ENCODE measurements around the gene RRP15.

Gene RRP15

GRCh38 chr1:218342091-218342490 is 57.0 kb downstream of the RRP15 start:
- DNase-seq = no peak

DNA sequence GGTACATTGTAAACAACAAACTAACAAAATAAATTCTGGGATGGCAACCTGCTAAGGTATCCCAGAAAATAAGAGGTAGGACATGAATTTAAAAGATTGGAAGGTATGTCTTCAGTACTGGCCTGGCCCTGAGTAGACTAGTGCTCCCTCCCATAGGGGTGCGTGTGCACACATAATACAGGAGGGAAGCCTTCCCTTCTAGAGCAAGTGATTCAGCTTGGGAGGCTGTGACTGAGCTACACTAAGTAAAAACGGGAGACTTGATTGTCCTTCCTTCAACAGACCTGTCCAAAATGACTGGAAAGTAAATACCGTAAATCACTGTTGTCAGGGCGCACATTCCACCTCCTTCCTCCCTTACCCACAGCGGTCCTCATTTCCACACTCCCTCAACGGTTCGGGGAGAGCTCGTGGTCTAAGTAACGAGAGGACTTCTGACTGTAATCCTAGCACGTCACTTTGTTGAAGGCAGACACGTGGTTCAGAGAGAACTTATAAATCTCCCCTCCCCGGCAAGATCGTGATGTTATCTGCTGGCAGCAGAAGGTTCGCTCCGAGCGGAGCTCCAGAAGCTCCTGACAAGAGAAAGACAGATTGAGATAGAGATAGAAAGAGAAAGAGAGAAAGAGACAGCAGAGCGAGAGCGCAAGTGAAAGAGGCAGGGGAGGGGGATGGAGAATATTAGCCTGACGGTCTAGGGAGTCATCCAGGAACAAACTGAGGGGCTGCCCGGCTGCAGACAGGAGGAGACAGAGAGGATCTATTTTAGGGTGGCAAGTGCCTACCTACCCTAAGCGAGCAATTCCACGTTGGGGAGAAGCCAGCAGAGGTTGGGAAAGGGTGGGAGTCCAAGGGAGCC is 60.0 kb downstream of the RRP15 start, which contains the start of gene TGFB2:
Gene TGFB2, plus strand, starts transcription at position 523 of the 859 bp plus-strand sequence. CDS start 1,366 bp downstream, outside the sequence.
- DNase-seq = no peak

- peak; percentile 35 for DNase-seq
Measured at GRCh38 chr1:218345673-218346390, 60.7 kb downstream of the RRP15 start.

DNA sequence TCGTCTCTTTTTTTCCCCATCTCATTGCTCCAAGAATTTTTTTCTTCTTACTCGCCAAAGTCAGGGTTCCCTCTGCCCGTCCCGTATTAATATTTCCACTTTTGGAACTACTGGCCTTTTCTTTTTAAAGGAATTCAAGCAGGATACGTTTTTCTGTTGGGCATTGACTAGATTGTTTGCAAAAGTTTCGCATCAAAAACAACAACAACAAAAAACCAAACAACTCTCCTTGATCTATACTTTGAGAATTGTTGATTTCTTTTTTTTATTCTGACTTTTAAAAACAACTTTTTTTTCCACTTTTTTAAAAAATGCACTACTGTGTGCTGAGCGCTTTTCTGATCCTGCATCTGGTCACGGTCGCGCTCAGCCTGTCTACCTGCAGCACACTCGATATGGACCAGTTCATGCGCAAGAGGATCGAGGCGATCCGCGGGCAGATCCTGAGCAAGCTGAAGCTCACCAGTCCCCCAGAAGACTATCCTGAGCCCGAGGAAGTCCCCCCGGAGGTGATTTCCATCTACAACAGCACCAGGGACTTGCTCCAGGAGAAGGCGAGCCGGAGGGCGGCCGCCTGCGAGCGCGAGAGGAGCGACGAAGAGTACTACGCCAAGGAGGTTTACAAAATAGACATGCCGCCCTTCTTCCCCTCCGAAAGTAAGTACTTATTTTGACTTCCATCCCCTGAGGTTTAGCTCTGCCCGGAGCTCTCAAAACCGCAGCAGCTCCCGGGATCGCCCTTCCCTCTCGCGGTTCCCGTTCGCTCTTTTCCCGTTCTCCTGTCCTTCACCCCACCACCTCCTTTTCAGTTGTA is 61.5 kb downstream of the RRP15 start:
- no peak for DNase-seq

DNA sequence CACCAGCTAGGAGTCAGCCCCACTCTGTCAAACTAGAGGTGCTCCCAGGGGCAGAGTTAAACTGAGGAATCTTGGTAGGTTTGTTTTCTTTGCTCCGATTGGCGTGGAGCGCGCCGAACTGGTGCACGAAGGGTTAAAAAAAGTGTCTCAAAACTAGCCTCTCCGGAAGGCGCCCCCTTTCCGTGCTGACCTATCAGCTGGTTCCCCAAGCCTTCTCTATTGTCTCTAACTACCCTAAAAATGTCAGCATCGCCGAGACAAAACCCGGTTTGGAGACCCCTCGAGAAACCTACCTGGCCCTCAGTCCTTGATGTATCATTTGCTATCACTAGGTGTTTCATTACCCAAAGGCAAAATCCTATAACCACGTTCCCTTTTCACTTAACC is 62.2 kb downstream of the RRP15 start:
- DNase-seq = no peak

DNA sequence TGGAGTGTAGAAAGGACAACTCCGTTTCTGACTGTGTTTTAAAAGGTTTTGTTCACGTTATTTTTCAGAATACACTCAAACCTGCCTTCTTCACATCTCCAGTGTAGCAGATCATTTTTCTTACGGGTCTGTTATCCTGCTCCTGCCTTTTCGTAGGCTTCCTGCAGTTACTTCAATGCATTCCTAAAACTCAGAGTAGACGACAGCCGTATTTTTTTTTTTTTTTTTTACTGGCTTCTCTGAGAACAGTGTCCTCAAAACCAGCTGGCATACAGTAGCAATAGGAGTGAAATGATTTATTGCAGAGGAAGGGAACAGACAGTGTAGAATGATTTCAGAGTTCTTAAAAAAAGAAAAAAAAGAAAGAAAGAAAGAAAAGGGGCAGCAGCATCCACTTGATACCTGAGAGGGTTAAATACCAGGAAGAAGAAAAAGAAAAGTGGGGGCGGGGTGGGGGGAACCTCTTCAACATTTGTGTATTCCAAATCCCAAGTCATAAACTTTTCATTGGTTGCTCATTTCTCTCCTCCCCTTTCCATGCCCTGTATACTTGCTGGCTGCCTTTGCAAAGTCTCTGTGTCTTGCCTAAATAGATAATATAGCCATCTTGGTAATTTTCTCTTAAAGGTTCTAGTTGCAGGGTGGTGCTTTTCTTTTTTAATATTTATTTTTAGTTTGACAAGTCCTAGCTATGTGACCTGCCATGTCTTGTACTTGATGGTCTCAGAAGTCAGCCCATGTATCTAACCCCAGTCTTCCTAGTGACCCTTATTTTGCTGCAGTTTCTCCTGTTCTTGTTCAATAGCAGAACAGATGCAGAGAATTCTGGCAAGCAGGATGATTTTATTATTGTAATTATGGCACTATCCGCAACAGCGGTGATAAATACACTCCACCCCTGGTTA is 62.9 kb downstream of the RRP15 start:
- DNase-seq = no peak

- DNase-seq = no peak
Measured at GRCh38 chr1:218348628-218349071, 63.6 kb downstream of the RRP15 start.

- no peak for DNase-seq
Measured at GRCh38 chr1:218349348-218350034, 64.4 kb downstream of the RRP15 start.

GRCh38 chr1:218350035-218350525 is 65.0 kb downstream of the RRP15 start:
- DNase-seq = no peak

GRCh38 chr1:218350801-218351266 is 65.7 kb downstream of the RRP15 start:
- DNase-seq = no peak

DNA sequence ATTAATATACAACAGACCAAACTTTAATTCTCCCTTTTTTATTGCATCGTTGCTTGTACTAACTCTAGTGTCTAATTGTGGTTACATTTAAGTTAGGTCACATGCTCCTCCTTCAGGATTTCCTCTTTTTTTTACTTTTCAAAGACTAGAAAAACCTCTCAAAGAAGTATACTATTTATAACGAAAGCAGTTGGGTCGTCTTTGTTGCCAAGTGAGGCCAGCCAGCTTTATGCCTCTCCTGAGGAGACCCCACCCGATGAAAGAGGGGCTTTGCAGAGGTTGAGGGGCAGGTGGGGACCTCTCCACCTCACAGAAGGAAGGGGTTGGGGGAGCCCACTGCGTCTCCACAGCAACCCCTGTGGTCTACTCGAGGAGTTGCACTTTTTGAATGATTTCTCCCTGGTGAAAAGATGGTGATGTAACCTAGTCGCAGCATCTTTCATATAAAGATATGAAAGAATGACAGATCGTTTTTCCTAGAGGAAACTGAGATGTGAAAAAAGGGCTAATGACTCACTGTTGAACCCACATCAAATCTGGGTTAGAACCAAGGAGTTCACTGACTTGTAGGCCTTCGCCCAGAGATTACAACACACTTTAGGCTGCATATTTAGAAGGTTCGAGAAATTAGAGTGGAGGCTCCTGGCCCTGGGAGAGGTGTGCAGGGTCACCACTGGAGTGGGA is 66.4 kb downstream of the RRP15 start:
- peak; percentile 17 for DNase-seq

DNA sequence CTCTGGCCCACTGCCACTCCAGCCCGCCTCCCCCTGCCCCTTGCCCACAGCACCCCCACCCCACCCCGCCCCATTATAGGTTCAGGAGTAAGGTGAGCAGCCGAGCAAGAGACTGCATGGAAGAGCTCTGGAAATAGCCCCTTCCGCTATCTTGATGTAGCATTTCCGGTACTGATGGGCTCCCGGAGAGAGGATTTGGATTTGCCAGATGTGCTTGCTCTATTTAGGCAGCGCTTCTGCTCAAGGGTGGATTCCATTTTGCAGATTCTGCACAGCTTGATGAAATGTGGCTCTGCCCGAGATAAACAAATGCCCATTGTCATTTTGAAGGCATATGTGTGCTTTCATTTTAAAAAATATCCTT is 67.0 kb downstream of the RRP15 start:
- no peak for DNase-seq

DNA sequence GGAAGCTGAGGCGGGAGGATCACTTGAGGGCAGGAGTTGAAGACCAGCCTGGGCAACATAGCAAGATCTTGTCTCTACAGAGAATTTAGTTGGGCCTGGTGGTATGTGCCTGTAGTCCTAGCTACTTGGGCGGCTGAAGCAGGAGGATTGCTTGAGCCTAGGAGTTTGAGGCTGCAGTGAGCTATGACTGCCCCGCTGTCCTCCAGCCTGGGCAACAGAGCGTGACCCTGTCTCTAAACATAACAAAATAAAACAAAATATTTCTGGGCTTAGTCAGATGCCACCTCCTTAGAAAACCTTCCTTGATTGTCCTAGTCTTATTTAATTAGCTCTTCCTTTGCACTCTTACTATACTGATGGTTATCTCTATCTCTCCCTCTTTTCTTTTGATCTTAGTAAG is 68.6 kb downstream of the RRP15 start:
- DNase-seq = no peak

DNA sequence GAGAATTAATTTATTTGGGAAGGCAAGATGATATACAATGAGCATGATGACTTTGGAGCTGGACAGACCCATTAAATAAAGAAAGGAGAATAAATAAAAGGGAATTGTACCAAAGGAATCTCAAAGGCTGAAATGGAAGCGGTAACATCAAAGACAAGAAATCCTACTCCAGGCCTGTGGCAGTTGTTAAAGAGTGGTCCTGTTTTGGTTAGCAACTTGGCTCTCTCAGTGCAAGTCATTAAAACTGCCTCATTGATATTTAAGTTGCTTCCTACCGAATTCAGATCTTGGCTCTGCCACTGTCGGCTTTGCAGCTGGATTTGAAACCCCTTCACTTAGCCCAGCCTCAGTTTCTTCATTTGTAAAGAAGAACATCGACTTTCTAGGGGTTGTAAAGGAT is 70.2 kb downstream of the RRP15 start:
- no peak for DNase-seq

- no peak for DNase-seq
Measured at GRCh38 chr1:218357211-218357892, 72.3 kb downstream of the RRP15 start.

DNA sequence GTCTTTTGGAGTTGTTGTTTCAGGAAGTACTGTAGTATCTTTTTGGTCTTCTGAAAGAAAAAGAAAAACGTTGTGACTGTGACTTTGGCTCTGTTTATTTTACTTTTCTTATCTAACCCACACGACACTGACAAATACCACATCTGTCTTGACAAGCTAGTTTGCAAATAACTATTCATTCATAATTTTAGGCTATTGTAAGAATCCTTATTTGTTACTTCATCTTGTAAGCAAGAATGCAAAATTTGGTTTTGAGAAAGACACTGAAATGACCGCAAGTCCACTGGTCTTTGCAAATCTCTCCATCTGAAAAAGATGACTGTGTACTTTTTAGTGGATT is 72.8 kb downstream of the RRP15 start:
- DNase-seq = no peak

DNA sequence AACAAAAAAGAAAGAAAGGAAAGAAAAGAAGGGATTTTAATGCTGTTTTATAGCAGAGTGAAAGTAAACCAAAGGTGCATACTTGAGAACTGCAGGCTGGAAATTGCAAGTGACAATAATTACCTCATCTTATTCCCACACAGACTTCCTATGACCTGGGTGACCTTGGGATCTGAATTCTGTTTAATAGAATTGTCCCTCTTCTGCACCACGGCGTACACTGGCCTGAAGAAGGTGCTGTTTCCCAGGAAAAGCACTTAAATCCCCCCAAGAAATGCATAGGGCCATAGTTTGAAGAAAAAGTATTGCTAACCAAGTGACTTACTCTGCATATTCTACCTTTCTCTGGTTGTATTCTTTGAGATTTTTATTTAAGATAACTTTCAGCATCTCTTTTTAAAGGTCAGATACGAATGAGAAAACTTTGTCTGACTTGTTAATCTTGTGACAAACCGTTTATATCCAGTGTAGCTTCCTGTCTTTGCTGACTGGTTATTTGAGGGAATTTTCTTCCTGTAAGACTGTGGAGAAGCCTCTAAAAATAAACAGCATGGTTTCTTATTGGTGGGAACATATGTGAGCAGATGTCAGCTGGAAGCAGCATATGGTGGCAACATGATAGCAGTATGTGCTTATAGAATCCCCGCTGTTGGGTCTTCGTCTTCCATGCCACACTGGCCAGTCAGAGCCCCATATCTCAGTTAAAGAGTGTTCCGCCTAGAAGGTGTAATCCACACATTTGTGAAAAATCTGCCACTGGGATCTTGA is 76.4 kb downstream of the RRP15 start:
- DNase-seq = no peak

DNA sequence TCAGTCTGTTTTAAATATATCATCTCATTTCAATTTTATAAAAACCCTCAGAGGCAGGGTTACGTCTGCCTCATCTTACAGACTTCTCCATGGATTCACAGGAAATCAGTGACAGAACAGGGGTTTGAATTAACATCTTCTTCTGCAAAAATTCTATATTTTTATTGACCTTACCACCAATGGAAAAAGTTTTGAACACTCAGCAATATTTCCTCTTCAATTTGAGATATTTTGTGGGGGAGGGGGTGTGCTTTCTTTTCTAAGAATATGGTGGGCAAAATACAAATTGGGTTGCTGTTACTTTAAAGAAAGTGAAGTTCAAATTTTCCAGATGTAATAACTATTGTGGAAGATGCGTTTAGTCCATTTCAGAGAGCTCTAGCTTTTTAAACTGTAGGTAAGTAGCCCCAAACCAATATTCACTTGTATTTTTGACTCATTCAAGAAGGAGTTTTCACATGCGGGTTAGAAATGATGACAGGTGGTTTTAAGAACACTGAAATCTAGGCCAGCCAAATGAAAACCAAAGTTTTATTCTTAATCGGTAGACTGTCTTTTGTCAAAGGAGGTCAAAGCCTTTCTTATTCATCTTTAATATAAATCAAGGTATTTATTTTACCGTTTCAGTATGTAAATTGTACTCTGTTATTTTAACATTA is 77.5 kb downstream of the RRP15 start:
- no peak for DNase-seq

GRCh38 chr1:218363141-218363540 is 78.0 kb downstream of the RRP15 start:
- DNase-seq = no peak

Data from CD4-positive, alpha-beta T cell treated with Interleukin-17A for 4 hours (primary cell).